ENCODE measurements around the gene PHACTR1. TPM values are rescaled to one million over a fixed set of nuclear protein-coding genes. Genes with fewer than 3 reads are reported as not detected.

The PHACTR1 gene
- total RNA-seq, 1 experiment from 2014 or later = 15.5 TPM

- H3K4me1 Mint-ChIP-seq = peaks cover 5% of the 10 kb centered on the region
- peaks cover 3% of the 10 kb centered on the region; the same call in 1 of the 2 replicates for H3K27me3 Mint-ChIP-seq (ENCODE audit: low read depth)
- TF ChIP-seq, protein P1, sequence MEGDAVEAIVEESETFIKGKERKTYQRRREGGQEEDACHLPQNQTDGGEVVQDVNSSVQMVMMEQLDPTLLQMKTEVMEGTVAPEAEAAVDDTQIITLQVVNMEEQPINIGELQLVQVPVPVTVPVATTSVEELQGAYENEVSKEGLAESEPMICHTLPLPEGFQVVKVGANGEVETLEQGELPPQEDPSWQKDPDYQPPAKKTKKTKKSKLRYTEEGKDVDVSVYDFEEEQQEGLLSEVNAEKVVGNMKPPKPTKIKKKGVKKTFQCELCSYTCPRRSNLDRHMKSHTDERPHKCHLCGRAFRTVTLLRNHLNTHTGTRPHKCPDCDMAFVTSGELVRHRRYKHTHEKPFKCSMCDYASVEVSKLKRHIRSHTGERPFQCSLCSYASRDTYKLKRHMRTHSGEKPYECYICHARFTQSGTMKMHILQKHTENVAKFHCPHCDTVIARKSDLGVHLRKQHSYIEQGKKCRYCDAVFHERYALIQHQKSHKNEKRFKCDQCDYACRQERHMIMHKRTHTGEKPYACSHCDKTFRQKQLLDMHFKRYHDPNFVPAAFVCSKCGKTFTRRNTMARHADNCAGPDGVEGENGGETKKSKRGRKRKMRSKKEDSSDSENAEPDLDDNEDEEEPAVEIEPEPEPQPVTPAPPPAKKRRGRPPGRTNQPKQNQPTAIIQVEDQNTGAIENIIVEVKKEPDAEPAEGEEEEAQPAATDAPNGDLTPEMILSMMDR (IDR thresholded peaks at IDR 0.05) = no peak
- TF ChIP-seq HMGXB4 (CRISPR knock-in tag; IDR thresholded peaks at IDR 0.05) (no peak), SOX15 (CRISPR knock-in tag; IDR thresholded peaks at IDR 0.05) (no peak), SP1 (CRISPR knock-in tag; conservative IDR thresholded peaks at IDR 0.05) (no peak), IRF1 (CRISPR knock-in tag; IDR thresholded peaks at IDR 0.05) (no peak)
- TF ChIP-seq, protein P2, sequence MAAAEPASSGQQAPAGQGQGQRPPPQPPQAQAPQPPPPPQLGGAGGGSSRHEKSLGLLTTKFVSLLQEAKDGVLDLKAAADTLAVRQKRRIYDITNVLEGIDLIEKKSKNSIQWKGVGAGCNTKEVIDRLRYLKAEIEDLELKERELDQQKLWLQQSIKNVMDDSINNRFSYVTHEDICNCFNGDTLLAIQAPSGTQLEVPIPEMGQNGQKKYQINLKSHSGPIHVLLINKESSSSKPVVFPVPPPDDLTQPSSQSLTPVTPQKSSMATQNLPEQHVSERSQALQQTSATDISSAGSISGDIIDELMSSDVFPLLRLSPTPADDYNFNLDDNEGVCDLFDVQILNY (CRISPR knock-in tag; IDR thresholded peaks at IDR 0.05) = no peak
- peaks cover 14% of the 10 kb centered on the region for H3K36me3 Mint-ChIP-seq
- DNase-seq (ENCODE audit: low spot score) (no peak), ATAC-seq (no peak)
- H3K9me3 Mint-ChIP-seq = peaks cover 10% of the 10 kb centered on the region
- H3K27ac Mint-ChIP-seq = no peak overlapping the region
- no peak overlapping the region for H3K4me3 Mint-ChIP-seq
- ChIA-PET POLR2A (interaction anchor here (0.6 kb wide), 1 partner anchor 61 kb away, joined by 3 read pairs; no protein-coding TSS in a partner anchor), CTCF (interaction anchor here (0.5 to 1.5 kb wide), 4 partner anchors 15 to 258 kb away, joined by 3 to 5 read pairs (median 4); no protein-coding TSS in a partner anchor)
Observed at GRCh38 chr6:12895721-12896120, 179.2 kb downstream of the PHACTR1 start.

DNA sequence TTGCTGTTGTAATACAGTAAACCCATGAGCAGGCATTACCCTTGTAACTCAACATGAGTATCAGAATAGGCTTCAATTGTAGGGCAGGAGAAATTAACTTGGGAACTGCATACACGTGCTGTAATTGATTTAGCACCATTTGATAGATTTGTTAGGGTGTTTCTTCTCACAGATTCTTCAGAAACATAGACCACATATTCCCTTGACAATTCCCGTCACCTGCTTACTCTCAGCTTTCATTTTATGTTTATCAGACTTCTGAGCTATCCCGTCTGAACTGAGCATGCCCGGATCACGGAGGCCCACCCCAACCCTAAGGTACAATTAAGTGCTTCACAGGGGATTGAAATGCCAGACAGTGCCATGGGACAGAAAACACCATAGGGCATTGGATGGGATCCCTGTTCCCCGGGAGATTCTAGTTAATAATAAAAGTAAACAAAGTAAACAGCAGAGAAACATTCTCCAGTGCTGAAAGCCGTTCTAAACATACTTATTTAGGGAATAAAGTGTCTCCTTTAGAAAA, 179.7 kb downstream of the PHACTR1 start:
- no peak for TF ChIP-seq ZNF281 (CRISPR knock-in tag; IDR thresholded peaks at IDR 0.05)
- no peak for TF ChIP-seq TEAD4 (CRISPR knock-in tag; IDR thresholded peaks at IDR 0.05)
- TF ChIP-seq RELA (CRISPR knock-in tag; IDR thresholded peaks at IDR 0.05; ENCODE audit: borderline replicate concordance) = no peak
- no peak for TF ChIP-seq GRHL2 (CRISPR knock-in tag; IDR thresholded peaks at IDR 0.05; ENCODE audit: insufficient replicate concordance, severe bottlenecking)
- no peak for TF ChIP-seq FOXP1 (CRISPR knock-in tag; IDR thresholded peaks at IDR 0.05; ENCODE audit: borderline replicate concordance)
- POLR2A ChIA-PET = no interaction called here
- Mint-ChIP-seq H3K36me3 (peaks cover 9% of the 10 kb centered on the region), H3K27me3 (ENCODE audit: low read depth) (peaks cover 3% of the 10 kb centered on the region; the same call in 1 of the 2 replicates), H3K4me1 (peaks cover 5% of the 10 kb centered on the region), H3K9me3 (peaks cover 4% of the 10 kb centered on the region), H3K4me3 (no peak overlapping the region), H3K27ac (no peak overlapping the region)
- DNase-seq (ENCODE audit: low spot score) (no peak), ATAC-seq (no peak)
- CTCF ChIA-PET = interaction anchor here (0.5 kb wide), 1 partner anchor 200 kb away, joined by 4 read pairs; no protein-coding TSS in a partner anchor

GRCh38 chr6:12898603-12899002, 182.0 kb downstream of the PHACTR1 start:
- POLR2A ChIA-PET = no interaction called here
- Mint-ChIP-seq H3K9me3 (no peaks in the 10 kb centered on the region), H3K4me3 (no peak overlapping the region), H3K4me1 (peaks cover 2% of the 10 kb centered on the region), H3K36me3 (no peaks in the 10 kb centered on the region), H3K27ac (no peak overlapping the region), H3K27me3 (ENCODE audit: low read depth) (peaks cover 3% of the 10 kb centered on the region; the same call in 1 of the 2 replicates)
- DNase-seq (ENCODE audit: low spot score) = no peak
- CTCF ChIA-PET = interaction anchor here (1.6 to 2.9 kb wide), 3 partner anchors 12 to 260 kb away, joined by 7 to 15 read pairs (median 14); no protein-coding TSS in a partner anchor
- no peak for ATAC-seq
- TF ChIP-seq PRRX2 (CRISPR knock-in tag; IDR thresholded peaks at IDR 0.05) = no peak
- TF ChIP-seq ETV6 (CRISPR knock-in tag; IDR thresholded peaks at IDR 0.05) = no peak
- TF ChIP-seq, protein P3, sequence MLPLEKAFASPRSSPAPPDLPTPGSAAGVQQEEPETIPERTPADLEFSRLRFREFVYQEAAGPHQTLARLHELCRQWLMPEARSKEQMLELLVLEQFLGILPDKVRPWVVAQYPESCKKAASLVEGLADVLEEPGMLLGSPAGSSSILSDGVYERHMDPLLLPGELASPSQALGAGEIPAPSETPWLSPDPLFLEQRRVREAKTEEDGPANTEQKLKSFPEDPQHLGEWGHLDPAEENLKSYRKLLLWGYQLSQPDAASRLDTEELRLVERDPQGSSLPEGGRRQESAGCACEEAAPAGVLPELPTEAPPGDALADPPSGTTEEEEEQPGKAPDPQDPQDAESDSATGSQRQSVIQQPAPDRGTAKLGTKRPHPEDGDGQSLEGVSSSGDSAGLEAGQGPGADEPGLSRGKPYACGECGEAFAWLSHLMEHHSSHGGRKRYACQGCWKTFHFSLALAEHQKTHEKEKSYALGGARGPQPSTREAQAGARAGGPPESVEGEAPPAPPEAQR (CRISPR knock-in tag; IDR thresholded peaks at IDR 0.05) = no peak
- no peak for TF ChIP-seq SMAD4 (CRISPR knock-in tag; IDR thresholded peaks at IDR 0.05)
- no peak for TF ChIP-seq MYBL2 (CRISPR knock-in tag; IDR thresholded peaks at IDR 0.05)
- no peak for TF ChIP-seq ZNF425 (CRISPR knock-in tag; conservative IDR thresholded peaks at IDR 0.05)
- no peak for TF ChIP-seq ZNF263 (CRISPR knock-in tag; IDR thresholded peaks at IDR 0.05; ENCODE audit: low read depth)
- no peak for TF ChIP-seq NR1H2 (CRISPR knock-in tag; IDR thresholded peaks at IDR 0.05)

All from WTC11 (cell line).